ENCODE results near the gene ERBB4. TPM values are rescaled to one million over a fixed set of nuclear protein-coding genes. Genes with fewer than 3 reads are reported as not detected.

Gene ERBB4
- total RNA-seq, 1 donor from 2014 or later: 0.05 TPM

DNA sequence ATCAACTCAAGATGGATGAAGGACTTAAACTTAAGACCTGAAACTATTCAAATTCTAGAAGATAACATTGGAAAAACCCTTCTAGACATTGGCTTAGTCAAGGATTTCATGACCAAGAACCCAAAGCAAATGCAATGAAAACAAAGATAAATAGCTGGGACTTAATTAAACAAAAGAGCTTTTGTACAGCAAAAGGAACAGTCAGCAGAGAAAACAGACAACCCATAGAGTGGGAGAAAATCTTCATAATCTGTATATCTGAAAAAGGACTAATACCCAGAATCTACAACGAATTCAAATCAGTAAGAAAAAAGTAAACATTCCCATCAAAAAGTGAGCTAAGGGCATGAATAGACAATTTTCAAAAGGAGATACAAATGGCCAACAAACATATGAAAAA lies 171.2 kb downstream of the ERBB4 start:
- DNase-seq (ENCODE audit: low spot score) (no peak), ATAC-seq (no peak)

GRCh38 chr2:212364112-212364985 lies 174.3 kb downstream of the ERBB4 start:
- no peak for ATAC-seq
- DNase-seq (ENCODE audit: low spot score): no peak

DNA sequence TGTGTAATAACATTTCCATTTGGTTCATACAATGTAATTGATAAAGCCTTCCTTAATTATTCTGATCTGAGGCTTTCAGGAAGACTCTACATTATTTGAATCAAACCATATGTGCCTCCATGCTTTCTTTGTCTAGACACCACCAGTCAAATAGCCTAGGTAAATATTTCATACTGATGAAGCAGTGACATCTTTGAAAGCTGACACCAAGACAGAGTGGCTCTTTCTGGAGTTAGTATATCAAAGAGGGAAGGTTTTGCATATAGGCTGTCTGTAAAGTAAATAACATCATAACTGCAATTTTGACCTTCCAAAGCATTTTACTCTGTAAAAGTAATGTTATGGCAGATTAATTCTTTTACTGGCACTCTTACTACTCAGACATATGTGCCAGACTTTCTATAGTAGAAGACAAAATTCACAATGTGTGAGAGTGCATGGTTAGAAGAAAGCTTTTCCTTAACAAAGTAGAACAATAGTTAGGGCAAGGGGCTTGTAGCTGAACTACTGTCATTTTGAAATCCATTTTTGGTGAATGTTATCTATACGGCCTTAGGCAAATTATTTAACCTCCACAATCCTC lies 177.3 kb downstream of the ERBB4 start:
- no peak for DNase-seq (ENCODE audit: low spot score)

DNA sequence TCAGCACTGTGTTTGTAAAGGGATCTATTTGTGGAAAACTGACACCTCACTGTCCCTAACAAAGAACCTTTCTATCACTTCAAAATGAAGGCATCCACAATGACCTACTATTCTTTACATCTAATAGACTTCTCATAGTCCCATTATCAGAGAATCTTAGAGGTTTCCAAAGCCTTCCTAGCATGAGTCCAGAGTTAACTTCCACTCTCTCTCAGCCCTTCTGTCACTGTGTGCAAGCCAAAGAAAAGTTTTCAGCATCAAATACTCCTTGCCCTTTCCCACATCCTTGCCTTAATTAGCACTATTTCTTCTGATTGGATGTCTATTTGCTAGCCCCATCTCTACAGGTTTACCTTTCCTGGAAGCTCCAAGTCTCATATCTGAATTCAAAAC lies 178.5 kb downstream of the ERBB4 start:
- ATAC-seq (no peak), DNase-seq (ENCODE audit: low spot score) (no peak)

More for the DNA sequence above, 177.3 kb downstream of the ERBB4 start:
- no peak for ATAC-seq

GRCh38 chr2:212359425-212360067 lies 179.1 kb downstream of the ERBB4 start:
- ATAC-seq (no peak), DNase-seq (ENCODE audit: low spot score) (no peak)

DNA sequence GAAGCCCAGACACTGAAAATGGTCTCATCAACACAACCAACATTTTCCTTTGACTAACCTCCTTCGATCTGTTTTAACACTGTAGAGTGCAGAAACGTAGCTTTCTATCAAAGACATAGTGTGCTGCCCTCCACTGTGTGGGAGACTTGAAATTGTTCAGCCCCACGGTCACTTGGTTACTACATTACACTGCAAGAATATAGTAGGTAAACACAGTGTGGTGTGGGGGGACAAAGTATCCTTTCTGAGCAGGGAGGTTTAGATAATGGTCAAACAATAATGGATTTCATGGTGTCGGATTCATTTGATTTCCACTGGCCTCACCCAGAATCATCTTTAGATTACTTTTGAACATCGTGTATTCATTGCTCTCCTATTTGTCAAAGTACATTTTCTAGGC lies 181.0 kb downstream of the ERBB4 start:
- ATAC-seq: no peak
- DNase-seq (ENCODE audit: low spot score): no peak

DNA sequence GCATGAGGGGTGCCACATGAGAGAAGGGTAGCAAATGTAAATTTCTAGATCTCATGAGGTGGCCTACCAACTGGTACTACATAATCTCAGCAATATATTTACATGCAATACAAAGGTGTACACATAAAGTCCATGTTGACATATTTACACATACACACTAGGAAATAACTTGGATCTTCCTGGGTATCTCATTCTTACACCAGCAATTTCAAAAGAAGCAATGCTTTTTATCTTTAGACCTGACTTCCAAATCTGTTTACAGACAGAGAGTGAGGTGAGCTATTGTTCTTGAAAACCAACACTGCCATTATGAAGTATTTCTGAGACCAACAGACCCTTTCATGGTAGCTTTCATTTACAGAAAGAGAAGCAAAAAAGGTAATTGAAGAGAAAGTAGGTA lies 184.2 kb downstream of the ERBB4 start:
- no peak for ATAC-seq
- no peak for DNase-seq (ENCODE audit: low spot score)

DNA sequence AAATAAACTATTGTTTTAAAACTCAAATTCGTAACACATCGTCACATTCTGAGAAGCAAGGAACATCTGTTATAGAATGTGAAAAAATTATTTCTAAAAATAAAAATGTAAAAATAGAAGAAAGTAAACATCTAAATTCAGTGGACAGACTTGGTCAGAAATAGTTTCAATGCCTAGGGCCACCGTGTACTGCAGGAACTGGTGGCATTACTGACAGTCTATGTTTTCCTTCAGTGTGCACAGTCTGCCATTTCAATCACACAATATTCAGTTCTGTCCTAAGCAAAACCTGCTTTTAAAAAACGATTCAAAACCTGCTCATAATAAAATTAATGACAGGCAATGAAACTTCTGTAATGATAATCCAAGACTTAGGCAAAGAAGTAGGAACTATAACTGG lies 190.1 kb downstream of the ERBB4 start:
- no peak for DNase-seq (ENCODE audit: low spot score)
- no peak for ATAC-seq

DNA sequence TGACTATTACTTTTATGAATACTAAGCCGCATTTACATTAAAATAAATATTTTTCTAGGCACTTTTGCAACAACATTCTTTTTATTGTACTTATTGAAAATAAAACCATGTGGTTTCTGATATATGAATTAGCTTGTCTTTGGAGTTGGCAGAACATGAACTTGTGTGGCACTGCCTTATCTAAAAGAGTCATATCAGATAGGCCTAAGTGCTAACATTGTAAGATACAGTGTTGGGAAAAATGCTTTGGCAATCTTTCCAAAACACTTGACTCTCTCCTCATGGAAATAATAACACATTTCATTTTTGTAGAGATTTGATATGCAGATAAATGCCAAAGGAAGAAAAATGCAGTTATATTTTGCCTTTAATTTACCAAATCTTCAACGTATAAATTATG lies 191.7 kb downstream of the ERBB4 start:
- DNase-seq (ENCODE audit: low spot score): no peak
- no peak for ATAC-seq

- DNase-seq (ENCODE audit: low spot score) (no peak), ATAC-seq (no peak)
These were observed 192.6 kb downstream of the ERBB4 start for GRCh38 chr2:212345966-212346365.

DNA sequence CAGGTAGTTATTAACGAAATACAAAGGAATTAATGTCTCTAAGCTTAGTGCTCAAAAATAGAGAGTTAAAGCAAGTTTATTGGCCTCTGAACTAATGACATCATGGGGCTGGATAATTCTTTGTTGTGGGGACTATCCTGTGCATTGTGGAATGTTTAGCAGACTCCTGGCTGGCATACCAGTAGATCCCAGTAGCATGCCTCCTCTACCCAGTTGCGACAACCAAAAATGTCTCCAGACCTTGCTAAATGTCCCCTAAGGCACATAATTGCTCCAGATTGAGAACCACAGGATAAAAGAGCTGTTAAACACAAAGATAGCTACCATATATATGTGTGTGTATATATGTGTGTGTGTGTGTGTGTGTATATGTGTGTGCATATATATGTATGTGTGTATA lies 194.5 kb downstream of the ERBB4 start:
- ATAC-seq (no peak), DNase-seq (ENCODE audit: low spot score) (no peak)

- DNase-seq (ENCODE audit: low spot score): no peak
- no peak for ATAC-seq
These were observed 195.4 kb downstream of the ERBB4 start for GRCh38 chr2:212343167-212343566.

- ATAC-seq (no peak), DNase-seq (ENCODE audit: low spot score) (no peak)
These were observed 200.9 kb downstream of the ERBB4 start for GRCh38 chr2:212337486-212338343.

DNA sequence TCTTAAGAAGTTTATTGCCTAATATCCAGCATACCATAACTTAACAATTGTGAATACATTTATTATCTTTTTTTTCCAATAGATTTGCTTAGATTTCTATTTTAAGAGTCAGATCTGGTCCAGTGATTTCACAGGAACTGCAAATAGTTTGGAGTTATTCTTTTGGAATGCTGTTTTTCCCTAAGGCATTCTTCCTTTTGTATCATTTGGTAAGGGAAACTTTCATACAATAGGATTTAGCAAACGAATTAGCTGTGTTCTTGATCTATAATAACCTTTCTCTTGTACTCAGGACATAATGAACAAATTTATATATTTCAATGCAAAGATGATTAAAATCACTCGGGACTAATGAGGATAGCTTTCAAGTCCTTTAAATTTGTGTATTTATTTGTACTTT lies 201.6 kb downstream of the ERBB4 start:
- no peak for ATAC-seq
- no peak for DNase-seq (ENCODE audit: low spot score)

GRCh38 chr2:212330263-212330662 lies 208.3 kb downstream of the ERBB4 start:
- ATAC-seq (no peak), DNase-seq (ENCODE audit: low spot score) (no peak)

GRCh38 chr2:212328712-212329496 lies 209.7 kb downstream of the ERBB4 start:
- no peak for ATAC-seq
- no peak for DNase-seq (ENCODE audit: low spot score)

- no peak for DNase-seq (ENCODE audit: low spot score)
- no peak for ATAC-seq
These were observed 210.5 kb downstream of the ERBB4 start for GRCh38 chr2:212328136-212328535.

DNA sequence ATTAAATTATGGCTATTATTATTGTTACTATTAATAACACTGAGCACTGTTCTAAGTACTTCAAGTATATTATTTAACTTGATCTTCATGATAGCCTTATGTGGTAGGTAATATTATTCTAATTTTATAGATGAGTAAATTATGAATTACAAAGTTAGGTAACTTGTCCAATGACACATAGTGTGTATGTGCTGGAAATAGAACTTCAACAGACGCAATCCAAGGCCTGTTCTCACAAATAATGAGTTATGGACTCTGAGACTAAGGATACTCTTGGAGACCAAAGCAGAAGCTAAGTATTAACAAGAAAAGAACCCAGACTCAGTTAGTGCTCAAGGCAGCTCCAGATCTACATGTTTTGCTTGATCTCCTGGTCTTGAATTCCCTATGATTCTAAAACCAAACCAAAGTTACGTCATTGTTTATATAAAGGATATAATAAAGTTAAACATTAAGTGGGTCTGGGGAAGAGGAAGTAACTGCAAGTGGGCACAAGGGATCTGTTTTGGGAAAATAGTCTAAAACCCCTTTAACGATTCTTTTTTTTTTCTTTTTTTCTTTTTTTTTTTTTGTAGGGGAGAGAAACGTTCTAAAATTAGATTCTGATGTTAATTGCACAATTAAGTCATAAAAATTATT lies 211.3 kb downstream of the ERBB4 start:
- no peak for ATAC-seq
- no peak for DNase-seq (ENCODE audit: low spot score)

DNA sequence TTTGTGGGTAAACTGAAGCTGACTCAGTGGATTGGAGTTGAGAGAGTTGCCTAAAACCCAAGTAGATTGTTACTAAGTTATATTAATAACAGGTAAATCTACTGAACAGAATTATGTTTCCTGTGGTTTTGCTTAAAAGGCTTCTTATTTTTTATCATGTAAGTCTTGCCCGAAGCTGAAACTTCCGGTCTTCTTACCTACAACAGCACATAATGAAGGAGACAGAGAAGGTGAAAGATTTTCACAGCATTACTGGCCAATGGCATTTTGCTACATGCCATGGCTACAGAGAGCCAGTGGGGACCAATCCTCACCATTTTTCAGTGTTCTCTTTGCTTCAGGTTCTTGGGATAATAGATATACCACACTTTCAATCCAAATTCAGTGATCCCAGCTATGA lies 220.0 kb downstream of the ERBB4 start:
- DNase-seq (ENCODE audit: low spot score) (no peak), ATAC-seq (no peak)

- DNase-seq (ENCODE audit: low spot score): no peak
- no peak for ATAC-seq
These were observed 223.9 kb downstream of the ERBB4 start for GRCh38 chr2:212314680-212315079.

Measured in left lobe of liver (tissue), 2 donors.